Mesothelial cell of epicardium (in vitro differentiated cells): Measurements from ENCODE around the gene MXRA7. TPM values are rescaled to one million over a fixed set of nuclear protein-coding genes. Genes with fewer than 3 reads are reported as not detected.
A peak's percentile ranks its signal among the peaks of the same experiment; 100 is the strongest.

Experiments used
- DNase-seq, 2 experiments: peaks; one replicate each; pipeline ENCODE4 v3.0.0; 2021; ENCODE audit warnings: low spot score in 2 of 2; ENCODE audit not compliant: unreplicated experiment in 2 of 2
- H3K27ac Mint-ChIP-seq: 2 replicates; pipeline ENCODE4 v1.8.0; 2021; ENCODE audit warnings: mixed read lengths
- H3K27me3 Mint-ChIP-seq: 2 replicates; pipeline ENCODE4 v1.8.0; 2021; ENCODE audit warnings: low read depth, mixed read lengths
- H3K36me3 Mint-ChIP-seq: 2 replicates; pipeline ENCODE4 v1.8.0; 2021; ENCODE audit warnings: mixed read lengths
- H3K4me1 Mint-ChIP-seq: 2 replicates; pipeline ENCODE4 v1.8.0; 2021; ENCODE audit warnings: mixed read lengths
- H3K4me3 Mint-ChIP-seq: 2 replicates; pipeline ENCODE4 v1.8.0; 2021; ENCODE audit warnings: mild to moderate bottlenecking, moderate library complexity, mixed read lengths
- H3K9me3 Mint-ChIP-seq: 2 replicates; pipeline ENCODE4 v1.8.0; 2021; ENCODE audit warnings: mixed read lengths
- CTCF ChIP-seq: fragments of 200-600 bp; sonication (generic); IDR thresholded peaks from one replicate; pipeline ENCODE4 v1.5.0; 2021; ENCODE audit warnings: antibody characterized with exemption; ENCODE audit not compliant: unreplicated experiment
- total RNA-seq: library from RNA; stranded (reverse); gene quantifications from 3 replicates; pipeline ENCODE4 v1.2.1, GENCODE V29; 2021

The MXRA7 gene
- total RNA-seq, 1 donor from 2014 or later, result 53.6 TPM

GRCh38 chr17:76646712-76647111, 64.1 kb downstream of the MXRA7 start:
- H3K4me1 Mint-ChIP-seq, result peaks cover 11% of the 10 kb centered on the region
- H3K36me3 Mint-ChIP-seq, result peaks cover 3% of the 10 kb centered on the region
- H3K27me3 Mint-ChIP-seq, result no peaks in the 10 kb centered on the region
- no peak for DNase-seq
- no peak for TF ChIP-seq CTCF
- peaks cover 7% of the 10 kb centered on the region for H3K9me3 Mint-ChIP-seq
- no peak overlapping the region for H3K4me3 Mint-ChIP-seq
- H3K27ac Mint-ChIP-seq, result no peak overlapping the region

GRCh38 chr17:76645481-76645880, 65.3 kb downstream of the MXRA7 start:
- Mint-ChIP-seq H3K9me3 (peaks cover 7% of the 10 kb centered on the region), H3K27ac (no peak overlapping the region), H3K4me3 (no peak overlapping the region), H3K4me1 (peaks cover 22% of the 10 kb centered on the region), H3K36me3 (peaks cover 3% of the 10 kb centered on the region), H3K27me3 (no peaks in the 10 kb centered on the region)
- no peak for TF ChIP-seq CTCF
- no peak for DNase-seq

- peaks cover 27% of the 10 kb centered on the region for H3K4me1 Mint-ChIP-seq
- no peaks in the 10 kb centered on the region for H3K27me3 Mint-ChIP-seq
- peaks cover 3% of the 10 kb centered on the region for H3K36me3 Mint-ChIP-seq
- no peak for DNase-seq
- TF ChIP-seq CTCF, result no peak
- no peak overlapping the region for H3K27ac Mint-ChIP-seq
- peaks cover 7% of the 10 kb centered on the region for H3K9me3 Mint-ChIP-seq
- no peak overlapping the region for H3K4me3 Mint-ChIP-seq
Measured at GRCh38 chr17:76644995-76645394, 65.8 kb downstream of the MXRA7 start.

GRCh38 chr17:76643553-76644148, 67.1 kb downstream of the MXRA7 start, which contains the start of gene ST6GALNAC1:
TSS of gene ST6GALNAC1 (minus strand) at chr17:76643757. CDS start at chr17:76643638, 119 bp downstream.
- no peak for DNase-seq
- peaks cover 7% of the 10 kb centered on the region for H3K9me3 Mint-ChIP-seq
- TF ChIP-seq CTCF, result no peak
- H3K27ac Mint-ChIP-seq, result peak within 1 kb of the TSS; percentile 49
- peaks cover 39% of the 10 kb centered on the region for H3K4me1 Mint-ChIP-seq
- peaks cover 3% of the 10 kb centered on the region for H3K36me3 Mint-ChIP-seq
- H3K4me3 Mint-ChIP-seq, result no peak within 1 kb of the TSS
- no peaks in the 10 kb centered on the region for H3K27me3 Mint-ChIP-seq

- peaks cover 3% of the 10 kb centered on the region for H3K36me3 Mint-ChIP-seq
- no peak overlapping the region for H3K4me3 Mint-ChIP-seq
- peak overlapping the region; percentile 49 for H3K27ac Mint-ChIP-seq
- peaks cover 7% of the 10 kb centered on the region for H3K9me3 Mint-ChIP-seq
- H3K4me1 Mint-ChIP-seq, result peaks cover 39% of the 10 kb centered on the region
- H3K27me3 Mint-ChIP-seq, result no peaks in the 10 kb centered on the region
- DNase-seq, result no peak
- TF ChIP-seq CTCF, result no peak
Measured at GRCh38 chr17:76642994-76643393, 67.8 kb downstream of the MXRA7 start.
